SW 1271 (cell line): ENCODE results near the gene DPP9.
"Not testable (repeated sequence)": the region's sequence is repeated elsewhere in the genome, so short reads cannot be mapped to it uniquely, and the experiment has no call there.

Source experiments
- DNase-seq, 2 experiments: peaks; one replicate each; lab custom pipeline; 2025; lab: John Stamatoyannopoulos, UW

Gene DPP9

DNA sequence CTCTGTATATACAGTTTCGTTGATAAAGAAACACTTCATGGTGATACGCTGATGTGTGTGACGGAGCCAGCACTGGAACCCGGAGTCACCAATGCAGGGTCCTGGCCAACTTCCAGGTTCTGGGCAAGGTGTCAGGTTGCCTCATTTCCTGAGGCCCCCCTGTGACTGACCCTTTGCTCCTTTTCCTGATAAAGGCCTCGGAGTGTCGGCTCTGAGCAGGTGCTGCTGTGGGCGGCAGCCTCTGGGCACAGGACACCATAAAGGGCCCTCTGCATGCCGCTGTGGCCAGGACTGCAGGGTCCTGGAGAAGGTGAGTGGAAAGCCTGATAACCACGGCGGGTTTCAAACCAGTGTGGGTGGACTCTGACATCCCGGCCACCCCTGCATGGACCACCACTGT lies 36.2 kb downstream of the DPP9 start:
- no peak for DNase-seq

DNA sequence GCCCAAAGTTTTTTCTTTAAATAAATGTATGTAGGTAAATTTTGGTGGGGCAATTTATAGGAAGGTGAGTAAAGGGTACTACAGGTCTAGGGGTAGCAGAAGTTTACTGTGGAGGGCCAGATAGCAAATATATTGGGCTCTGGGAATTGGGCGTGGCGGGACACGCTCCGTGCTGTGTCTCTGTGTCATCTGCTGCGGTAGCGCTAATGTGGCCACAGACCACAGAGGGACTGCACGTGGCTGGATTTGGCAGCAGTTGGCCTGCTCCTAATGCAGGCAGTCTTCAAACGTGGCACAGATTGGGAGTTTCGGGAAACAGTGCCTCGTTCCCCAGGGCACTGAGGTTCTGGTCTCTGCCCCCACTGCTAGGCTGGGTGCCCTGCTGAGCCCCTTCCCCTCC lies 36.9 kb downstream of the DPP9 start:
- DNase-seq = no peak

DNA sequence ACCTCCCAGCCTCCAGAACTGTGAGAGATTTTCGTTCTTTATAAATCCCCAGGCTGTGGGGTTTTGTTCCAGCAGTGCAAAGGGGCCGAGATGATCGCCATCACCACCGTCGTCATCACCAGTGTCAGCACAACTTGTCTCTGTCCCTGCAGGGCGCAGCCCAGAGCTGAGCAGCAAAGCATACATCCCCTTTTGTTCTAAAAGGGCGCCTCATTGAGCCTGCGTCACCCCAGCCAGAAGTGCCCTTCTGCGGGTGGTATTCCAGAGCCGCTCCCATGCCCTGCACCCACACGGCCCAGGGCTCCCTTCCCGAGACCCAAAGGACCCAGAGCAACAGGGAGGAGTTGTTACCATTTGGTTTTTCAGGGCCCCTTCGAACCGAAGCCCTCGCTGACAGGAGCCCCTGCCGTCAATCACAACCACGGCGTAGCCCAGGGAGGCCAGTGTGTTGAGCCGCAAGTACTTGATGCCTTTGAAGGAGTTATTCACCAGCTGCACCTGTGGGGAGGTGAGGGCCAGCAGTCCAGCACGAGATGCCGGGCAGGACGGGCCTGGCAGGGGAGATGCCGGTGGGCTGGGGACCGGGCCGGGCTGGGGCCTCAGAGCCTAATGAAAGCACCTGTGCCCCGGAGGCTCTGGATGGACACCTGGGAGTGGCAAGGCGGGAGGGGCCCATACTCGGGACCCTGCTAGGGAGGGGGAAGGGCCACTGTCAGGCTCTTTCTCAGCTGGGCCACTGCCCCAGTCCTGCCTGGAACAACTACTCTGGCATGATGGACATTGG lies 39.1 kb downstream of the DPP9 start:
- DNase-seq = no peak

DNA sequence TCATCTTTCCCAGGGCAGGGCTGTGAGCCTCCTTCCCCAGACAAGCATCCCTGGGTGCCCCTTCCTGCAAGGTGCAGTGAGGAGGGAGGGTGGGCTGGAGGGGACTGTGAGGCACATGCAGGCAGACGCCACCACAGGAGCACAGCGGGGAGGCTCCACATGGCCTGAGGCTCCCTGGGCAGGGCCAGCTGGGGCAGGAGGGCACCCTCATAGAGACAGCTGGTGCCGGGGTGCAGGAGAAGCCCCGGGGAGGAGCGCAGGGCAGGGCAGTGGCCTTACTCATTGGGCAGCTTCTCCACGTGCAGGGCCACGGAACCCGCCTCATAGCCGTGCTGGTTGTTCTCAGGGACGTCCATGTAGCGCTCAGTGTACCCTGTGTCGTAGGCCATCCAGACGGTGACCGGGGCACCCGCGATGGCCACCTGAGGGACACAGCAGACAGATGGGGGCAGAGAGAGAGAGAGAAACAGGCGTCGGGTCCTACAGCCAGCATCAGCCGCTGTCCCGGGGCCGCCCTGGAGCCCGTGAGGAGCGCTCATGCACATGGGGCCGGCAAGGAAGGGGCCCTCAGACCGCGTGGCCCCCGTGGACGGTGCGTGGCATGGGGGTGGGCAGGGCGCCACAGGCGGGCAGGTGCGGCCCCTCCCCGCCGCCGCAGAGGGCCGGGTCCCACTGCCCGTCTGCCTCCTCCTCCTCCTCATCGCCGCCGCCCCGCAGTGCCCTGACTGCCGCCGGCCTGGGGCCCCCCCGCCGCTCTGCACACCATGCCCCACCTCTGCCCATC lies 41.0 kb downstream of the DPP9 start:
- DNase-seq = no peak

DNA sequence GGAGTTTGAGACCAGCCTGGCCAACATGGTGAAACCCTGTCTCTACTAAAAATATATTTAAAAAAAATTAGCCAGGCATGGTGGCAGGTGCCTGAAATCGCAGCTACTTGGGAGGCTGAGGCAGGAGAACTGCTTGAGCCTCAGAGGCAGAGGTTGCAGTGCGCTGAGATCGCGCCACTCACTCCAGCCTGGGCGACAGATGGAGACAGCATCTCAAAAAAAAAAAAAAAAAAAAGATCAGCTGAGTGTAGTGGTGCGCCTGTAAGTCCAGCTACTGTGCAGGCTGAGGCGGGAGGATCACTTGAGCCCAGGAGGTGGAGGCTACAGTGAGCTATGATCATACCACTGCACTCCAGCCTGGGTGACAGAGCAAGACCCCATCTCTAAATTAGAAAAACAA lies 43.6 kb downstream of the DPP9 start:
- DNase-seq = not testable (repeated sequence)

DNA sequence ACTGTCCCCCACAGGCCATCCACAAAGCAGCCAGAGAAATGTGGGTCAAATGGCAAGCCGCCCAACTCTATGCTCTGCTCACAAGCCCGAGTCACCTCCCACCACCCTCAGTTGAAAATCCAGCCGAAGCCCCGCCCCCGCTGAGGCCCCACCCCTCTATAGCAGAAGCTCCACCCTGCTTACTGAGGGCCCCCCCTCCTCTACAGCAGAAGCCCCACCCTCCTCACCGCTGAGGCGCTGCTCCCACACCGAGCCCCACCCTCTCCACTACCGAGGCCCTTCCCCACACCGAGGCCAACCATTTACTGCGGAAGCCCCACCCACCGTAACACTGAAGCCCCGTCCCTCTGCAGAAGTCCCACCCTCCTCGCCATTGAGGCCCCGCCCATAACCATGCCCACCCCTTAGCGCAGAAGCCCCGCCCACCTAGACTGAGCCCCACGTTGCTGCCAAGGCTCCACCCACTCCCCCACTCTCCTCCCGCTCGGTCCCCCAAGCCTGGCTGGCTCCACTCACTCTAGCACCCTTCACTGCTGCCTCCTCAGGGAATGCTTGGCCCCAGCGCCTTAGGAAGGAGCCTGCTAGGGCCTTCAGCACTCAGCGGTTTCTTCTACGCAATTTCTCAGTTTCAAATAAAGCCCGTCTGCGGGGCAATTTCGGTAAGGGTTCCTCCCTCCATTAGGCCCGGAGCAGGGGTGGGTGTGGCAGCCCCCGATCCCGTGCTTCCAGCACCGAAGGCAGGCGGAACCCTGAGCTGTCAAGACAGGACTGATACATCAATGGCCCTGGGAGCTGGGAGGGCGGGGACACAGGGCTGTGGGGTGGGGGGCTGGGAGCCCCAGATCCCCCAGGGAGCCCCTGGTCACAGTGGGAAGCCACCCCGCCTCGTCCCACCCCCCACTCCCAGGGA lies 44.5 kb downstream of the DPP9 start:
- no peak for DNase-seq

DNA sequence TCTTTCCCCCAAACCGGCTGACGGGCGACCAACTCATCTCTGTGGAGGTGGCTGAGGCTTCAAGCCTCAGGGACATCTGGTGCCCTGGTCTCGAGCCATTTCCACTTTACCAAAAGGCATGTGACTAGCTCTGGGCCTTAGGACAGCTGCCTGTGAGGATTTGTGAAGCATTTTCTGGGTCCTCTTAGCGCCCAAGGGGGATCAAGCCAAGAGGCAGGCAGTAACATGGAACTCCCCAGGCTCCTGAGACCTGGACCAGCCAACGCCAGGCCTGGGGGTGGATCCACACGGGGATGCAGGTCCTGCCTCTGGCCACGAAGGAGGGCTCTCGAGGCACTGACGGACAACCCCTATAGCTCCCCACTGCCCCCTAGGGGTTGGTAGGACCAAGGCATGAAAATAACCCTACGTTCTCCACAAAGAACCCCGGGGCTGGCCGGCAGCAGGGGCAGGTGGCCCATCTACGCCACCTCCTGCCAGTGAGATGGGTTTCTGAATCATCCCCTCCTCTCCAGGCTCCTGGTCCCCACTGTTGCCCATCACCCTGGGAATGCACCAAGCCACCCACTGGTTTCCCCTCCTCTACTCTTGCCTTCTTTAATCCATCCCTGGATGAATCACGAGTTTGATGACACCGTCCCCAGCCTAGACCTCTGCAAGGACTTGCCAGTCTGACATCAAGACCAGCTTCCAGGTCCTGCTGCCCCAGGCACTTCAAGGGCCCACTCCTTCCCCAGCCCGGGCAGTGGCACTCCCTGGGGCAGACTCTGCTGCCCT lies 46.5 kb downstream of the DPP9 start:
- peak in 1 of 2 experiments; percentile 17 for DNase-seq

DNA sequence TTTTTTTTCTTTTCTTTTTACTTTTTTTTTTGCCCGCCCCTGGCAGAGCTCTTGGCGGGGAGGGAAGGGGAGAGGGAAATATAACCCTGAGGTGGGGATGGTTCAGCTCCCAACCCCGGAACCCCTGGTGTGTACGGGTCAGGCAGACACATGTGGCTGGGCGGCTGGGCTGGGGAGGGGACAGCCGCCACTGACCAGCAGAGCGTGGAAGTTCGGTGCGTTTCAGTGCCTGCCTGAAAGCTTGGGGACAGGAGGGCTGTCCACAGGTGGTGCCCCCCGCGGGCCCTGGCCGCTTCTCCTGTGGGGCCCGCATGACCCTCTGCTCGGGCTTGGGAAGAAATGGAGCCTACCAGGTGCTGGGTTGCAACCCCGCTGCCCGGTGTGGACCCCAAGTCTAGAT lies 48.3 kb downstream of the DPP9 start:
- no peak for DNase-seq

DNA sequence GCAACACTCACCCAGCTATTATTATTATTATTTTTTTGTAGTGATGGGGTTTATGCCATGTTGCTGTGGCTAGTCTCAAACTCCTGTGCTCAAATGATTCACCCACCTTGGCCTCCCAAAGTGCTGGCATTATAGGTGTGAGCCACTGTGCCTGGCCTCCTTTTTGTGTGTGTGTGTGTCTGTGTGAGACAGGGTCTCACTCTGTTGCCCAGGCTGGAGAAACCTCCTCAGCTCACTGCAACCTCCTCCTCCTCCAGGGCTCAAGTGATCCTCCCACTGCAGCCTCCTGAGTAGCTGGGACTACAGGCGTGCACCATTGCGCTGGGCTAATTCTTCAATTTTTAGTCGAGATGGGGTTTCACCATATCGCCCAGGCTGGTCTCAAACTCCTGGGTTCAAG lies 49.9 kb downstream of the DPP9 start:
- no peak for DNase-seq

DNA sequence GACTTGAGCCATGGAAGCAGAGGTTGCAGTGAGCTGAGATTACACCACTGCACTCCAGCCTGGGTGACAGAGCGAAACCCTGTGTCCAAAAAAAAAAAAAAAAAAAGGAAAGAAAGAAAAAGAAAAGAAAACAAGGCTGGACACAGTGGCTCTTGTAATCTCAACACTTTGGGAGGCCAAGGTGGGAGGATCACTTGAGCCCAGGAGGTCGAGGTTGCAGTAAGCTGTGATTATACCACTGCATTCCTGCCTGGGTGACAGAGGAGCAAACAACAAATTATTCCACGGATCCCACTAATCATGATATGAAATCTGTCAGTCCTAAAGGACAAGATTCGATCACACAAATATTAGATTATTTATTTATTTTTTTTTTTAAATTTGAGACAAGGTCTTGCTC lies 50.4 kb downstream of the DPP9 start:
- DNase-seq = no peak

DNA sequence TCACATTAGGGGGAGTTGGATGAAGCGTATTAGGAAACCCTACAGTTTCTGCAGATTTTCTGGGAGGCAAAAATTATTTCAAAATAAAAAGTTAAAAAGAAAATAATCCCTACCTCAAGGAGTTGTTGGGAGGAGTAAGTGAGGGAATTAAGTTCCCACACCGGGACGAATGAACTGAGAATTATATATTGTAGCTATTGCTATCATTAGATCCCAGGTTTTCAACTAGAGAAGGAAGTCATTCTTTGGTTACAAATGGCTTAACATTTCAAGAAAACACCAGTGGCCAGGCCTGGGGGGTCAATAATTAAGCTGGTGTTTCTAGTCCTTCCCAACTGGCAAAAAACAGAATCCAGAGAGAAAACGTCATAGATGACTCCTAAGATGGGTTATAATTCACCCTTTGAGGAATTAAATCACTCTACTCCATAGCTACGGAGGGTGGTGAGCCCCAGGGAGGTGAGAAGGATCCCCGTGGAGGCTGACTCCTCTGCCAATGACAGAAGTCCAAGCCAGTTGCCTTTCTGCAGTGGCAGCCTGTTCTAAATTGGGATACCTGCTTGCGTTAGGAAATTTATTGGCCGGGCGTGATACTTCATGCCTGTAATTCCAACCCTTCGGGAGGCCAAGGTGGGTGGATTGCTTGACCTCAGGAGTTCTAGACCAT lies 52.3 kb downstream of the DPP9 start:
- DNase-seq = no peak

DNA sequence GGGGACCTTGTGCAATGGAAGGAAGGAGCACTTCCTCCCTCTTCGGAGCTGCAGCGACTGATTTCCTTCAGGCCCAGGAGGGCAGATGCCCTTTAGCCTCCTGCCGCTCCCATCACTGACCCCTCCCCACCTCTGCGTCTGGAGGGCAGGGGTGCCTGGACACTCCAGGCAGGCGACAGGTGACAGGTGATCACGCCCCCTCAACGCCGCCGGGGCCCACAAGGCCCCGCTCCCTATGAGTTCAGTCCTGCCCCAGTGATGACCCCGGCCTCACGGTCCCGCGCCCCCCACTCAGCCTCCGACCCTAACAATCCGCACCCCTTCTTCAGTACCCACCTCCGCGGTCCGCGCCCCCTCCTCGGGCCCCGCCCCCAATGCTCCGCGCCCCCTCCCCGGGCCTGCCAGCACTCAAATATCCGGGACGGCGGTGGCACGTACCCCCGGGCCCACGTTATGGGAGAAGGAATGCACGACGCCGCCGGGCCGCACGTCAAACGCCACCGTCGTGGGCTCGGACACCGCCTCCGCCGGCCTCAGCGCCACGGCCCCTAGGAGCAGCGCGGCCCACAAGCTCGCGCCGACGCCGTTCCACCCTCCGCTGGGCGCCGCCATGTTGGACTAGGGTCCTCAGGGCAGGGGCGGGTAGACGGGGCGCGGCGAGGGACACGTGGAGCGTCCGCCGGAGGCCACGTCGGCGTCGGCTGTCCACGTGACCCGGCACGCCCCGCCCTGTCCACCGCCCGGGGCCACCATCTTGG lies 53.7 kb downstream of the DPP9 start, which contains the start of gene MYDGF:
Gene MYDGF, minus strand, starts transcription at position 620 of the 758 bp plus-strand sequence. Its CDS starts 8 bp downstream, at position 612.
- DNase-seq = peak; percentile 69 to 78

DNA sequence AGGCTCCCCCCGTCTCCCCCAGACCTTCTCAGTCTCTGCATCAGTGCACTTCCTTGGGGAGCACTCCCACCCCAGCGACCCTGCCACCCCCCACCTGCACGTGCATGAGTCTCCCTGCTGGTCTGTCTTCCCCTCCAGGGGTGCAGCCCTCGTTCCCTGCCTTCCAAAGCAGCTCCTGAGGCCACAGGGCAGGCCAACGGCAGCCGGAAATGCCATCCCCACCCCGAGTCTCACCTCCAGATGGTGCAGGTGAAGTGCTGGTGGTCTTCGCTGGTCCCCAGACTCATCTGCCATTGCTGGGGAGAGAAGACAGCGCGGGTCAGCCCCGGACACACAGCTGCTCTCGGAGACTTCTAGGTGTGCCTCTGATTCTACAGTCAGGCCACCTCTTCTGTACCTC lies 59.0 kb downstream of the DPP9 start:
- DNase-seq = no peak

DNA sequence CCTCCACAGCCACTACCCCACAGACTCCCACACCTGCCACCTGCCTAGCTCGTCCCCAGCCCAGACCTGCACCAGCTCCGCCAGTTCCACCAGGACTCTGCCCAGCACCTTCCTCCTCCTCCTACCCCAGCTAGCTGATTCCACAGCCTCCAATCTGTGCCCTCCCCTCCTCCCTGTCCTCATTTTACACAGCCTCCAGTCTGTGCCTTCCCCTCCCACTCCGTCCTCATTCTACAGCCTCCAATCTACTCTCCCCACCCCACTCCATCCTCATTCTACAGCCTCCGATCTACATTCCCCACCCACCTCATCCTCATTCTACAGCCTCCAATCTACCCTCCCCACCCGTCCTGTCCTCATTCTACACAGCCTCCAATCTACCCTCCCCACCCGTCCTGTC lies 60.8 kb downstream of the DPP9 start:
- DNase-seq = no peak

DNA sequence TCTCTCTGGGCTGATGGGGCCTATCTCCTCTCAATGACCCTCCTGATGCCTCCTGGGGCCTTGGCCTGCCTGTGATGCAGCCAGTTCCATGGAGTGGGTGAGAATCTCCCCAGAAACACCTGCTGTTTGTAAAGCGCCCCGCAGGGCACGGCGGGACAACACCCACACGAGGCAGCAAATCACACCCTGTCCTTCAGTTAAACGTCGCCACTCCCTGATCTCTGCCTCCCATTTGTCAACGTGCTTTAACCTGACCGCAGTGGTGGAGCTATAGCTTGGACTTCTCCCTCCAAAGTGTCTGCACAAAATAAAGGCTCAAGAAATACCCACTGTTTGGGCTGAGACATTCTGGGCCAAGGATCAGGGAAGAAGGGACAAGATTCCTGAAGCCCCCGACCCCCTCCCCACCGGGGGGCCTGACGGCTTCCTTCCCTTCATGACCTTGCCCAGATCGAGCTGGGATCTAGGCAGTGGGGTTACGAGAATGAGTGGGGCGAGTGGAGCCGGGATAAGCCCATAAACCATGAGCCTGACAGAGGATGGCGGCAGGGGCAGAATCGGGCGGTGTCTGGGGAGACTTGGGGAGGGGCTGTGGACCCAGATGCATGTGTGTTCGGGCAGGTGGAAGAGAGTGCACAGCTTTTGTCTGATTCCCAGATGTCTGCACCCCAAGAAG lies 61.5 kb downstream of the DPP9 start:
- DNase-seq = no peak

DNA sequence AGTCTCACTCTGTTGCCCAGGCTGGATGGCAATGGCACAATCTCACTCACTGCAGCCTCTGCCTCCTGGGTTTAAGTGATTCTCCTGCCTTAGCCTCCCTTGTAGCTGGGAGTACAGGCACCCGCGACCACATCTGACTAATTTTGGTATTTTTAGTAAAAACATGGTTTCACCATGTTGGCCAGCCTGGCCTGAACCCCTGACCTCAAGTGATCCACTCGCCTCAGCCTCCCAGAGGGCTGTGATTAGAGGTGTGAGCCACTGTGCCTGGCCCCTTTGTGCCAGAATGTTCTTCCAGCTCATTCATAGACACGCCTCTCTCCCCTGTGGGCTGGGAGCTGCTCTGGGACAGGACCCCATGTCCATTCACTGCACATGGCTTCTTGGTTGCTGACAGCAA lies 62.6 kb downstream of the DPP9 start:
- no peak for DNase-seq

DNA sequence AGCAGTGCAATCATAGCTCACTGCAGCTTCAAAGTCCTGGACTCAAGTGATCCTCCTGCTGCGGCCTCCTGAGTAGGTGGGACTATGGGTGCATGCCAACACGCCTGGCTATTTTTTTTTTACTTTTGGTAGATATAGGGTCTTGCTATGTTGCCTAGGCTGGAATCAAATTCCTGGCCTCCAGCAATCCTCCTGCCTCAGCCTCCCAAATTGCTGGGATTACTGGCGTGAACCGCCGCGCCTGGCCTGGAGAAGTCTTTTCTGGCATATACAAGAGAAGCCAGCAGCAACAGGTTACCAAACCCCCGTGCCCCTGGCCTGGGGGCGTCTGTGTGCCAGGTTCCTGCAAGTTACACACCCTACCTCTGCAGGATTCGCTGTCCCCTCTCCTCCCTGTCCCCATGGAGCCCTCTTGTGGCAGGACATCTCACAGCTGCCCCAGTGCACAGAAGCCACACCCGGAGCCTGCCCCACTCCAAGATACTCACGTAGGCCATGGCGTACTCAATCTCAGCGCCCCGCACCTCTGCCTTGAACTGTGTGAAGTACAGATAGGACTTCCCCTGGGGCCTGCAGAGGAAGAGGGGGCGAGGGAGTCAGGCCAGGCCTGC lies 63.4 kb downstream of the DPP9 start:
- DNase-seq = no peak

DNA sequence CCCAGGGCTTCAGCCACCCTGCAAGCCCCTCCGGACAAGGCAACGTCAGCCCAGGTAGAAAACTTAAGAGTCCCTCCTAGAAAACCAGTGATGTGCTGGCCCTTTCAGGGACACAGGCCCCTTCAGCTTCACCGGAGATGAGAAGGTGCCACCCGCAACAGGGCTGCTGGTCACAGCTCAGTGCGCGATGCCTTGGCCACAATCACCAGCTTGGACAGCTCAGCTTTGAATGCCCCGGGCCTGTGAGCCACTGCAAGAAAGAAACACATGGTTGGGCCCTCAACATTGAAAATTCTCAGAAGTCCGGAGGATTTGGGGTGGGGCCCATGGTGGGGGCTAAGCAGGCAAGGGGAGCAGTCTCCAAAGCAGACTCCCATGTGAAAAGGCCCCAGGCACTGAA lies 65.8 kb downstream of the DPP9 start:
- no peak for DNase-seq

DNA sequence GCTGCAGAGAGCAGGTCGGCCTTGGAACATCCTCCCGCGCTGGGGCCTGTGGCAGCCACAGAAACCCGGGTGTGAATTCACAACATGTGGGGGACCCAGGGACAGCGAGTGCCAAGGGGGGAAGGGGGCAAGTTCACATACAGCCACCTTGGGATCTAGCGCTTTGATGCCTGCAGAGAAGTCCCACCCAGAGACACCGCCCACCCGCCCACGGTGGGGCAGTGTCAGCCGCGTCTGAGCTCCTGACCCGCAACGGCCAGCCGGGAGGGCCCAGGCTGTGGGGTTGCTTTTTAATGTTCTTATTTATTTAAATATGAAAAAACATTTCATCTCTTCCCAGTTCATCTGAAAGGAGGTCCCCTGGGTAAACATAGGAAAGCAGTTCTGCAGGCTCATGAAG lies 66.4 kb downstream of the DPP9 start:
- DNase-seq = no peak
